HG02759 (cell line): ENCODE measurements around the gene CRELD1.
"Not testable (repeated sequence)": the region's sequence is repeated elsewhere in the genome, so short reads cannot be mapped to it uniquely, and the experiment has no call there.

ENCODE experiments used
- ATAC-seq: cut with Tn5 transposase; IDR thresholded peaks from one replicate; pipeline ENCODE4 v1.9.1; 2021; ENCODE audit warnings: mild to moderate bottlenecking, moderate library complexity; ENCODE audit not compliant: unreplicated experiment

The CRELD1 gene

GRCh38 chr3:9934235-9934621 lies 594 bp downstream of the CRELD1 start:
- ATAC-seq = no peak

- no peak for ATAC-seq
Measured at GRCh38 chr3:9934993-9935392, 1.4 kb downstream of the CRELD1 start.

- no peak for ATAC-seq
Measured at GRCh38 chr3:9935966-9936510, 2.4 kb downstream of the CRELD1 start.

GRCh38 chr3:9937486-9938238 lies 4.0 kb downstream of the CRELD1 start:
- ATAC-seq = no peak

- no peak for ATAC-seq
Measured at GRCh38 chr3:9938966-9939365, 5.3 kb downstream of the CRELD1 start.

GRCh38 chr3:9939906-9940305 lies 6.3 kb downstream of the CRELD1 start:
- ATAC-seq = not testable (repeated sequence)

- ATAC-seq = no peak
Measured at GRCh38 chr3:9940746-9941145, 7.1 kb downstream of the CRELD1 start.

- no peak for ATAC-seq
Measured at GRCh38 chr3:9942164-9942563, 8.5 kb downstream of the CRELD1 start.

GRCh38 chr3:9942934-9943690 lies 9.5 kb downstream of the CRELD1 start:
- no peak for ATAC-seq

GRCh38 chr3:9944271-9944670 lies 10.6 kb downstream of the CRELD1 start:
- ATAC-seq = no peak

GRCh38 chr3:9945358-9945757 lies 11.7 kb downstream of the CRELD1 start:
- no peak for ATAC-seq

- ATAC-seq = peak; percentile 48
Measured at GRCh38 chr3:9946112-9947024, 12.7 kb downstream of the CRELD1 start.

GRCh38 chr3:9947025-9947995 lies 13.7 kb downstream of the CRELD1 start:
- no peak for ATAC-seq

GRCh38 chr3:9948586-9948985 lies 15.0 kb downstream of the CRELD1 start:
- ATAC-seq = no peak

GRCh38 chr3:9949115-9949514 lies 15.5 kb downstream of the CRELD1 start:
- ATAC-seq = no peak

- no peak for ATAC-seq
Measured at GRCh38 chr3:9949626-9950025, 16.0 kb downstream of the CRELD1 start.

- ATAC-seq = peak; percentile 46
Measured at GRCh38 chr3:9951126-9951525, 17.5 kb downstream of the CRELD1 start.

GRCh38 chr3:9951598-9951961 lies 17.9 kb downstream of the CRELD1 start:
- peak; percentile 18 for ATAC-seq

- ATAC-seq = peak; percentile 79
Measured at GRCh38 chr3:9951962-9952805, 18.6 kb downstream of the CRELD1 start, which contains the start of gene PRRT3. Gene PRRT3 (minus strand): TSS chr3:9952408. CDS start chr3:9950115, 2,293 bp downstream.
